ENCODE data around the gene MLN. TPM values are rescaled to one million over a fixed set of nuclear protein-coding genes. Genes with fewer than 3 reads are reported as not detected.

The MLN gene
- total RNA-seq, 1 donor = not detected

GRCh38 chr6:33797626-33798342 is 6.0 kb downstream of the MLN start:
- no peak for DNase-seq (ENCODE audit: low read depth)

GRCh38 chr6:33794910-33795623 is 8.7 kb downstream of the MLN start:
- TF ChIP-seq CTCF (IDR thresholded peaks at IDR 0.05; ENCODE audit: insufficient read depth, low read depth, low read length) = peak; percentile 8
- no peak overlapping the region for H3K4me3 ChIP-seq (ENCODE audit: low read depth, low read length)
- peak; percentile 18 for DNase-seq (ENCODE audit: low read depth)

More at GRCh38 chr6:33797626-33798342, 6.0 kb downstream of the MLN start:
- no peak overlapping the region for H3K4me3 ChIP-seq (ENCODE audit: low read depth, low read length)
- TF ChIP-seq CTCF (IDR thresholded peaks at IDR 0.05; ENCODE audit: insufficient read depth, low read depth, low read length) = no peak

- no peak for DNase-seq (ENCODE audit: low read depth)
- TF ChIP-seq CTCF (IDR thresholded peaks at IDR 0.05; ENCODE audit: insufficient read depth, low read depth, low read length) = no peak
- H3K4me3 ChIP-seq (ENCODE audit: low read depth, low read length) = no peak overlapping the region
Measured at GRCh38 chr6:33792981-33793380, 10.8 kb downstream of the MLN start.

- no peak overlapping the region for H3K4me3 ChIP-seq (ENCODE audit: low read depth, low read length)
- TF ChIP-seq CTCF (IDR thresholded peaks at IDR 0.05; ENCODE audit: insufficient read depth, low read depth, low read length) = no peak
- no peak for DNase-seq (ENCODE audit: low read depth)
Measured at GRCh38 chr6:33791620-33792019, 12.2 kb downstream of the MLN start.

- no peak overlapping the region for H3K4me3 ChIP-seq (ENCODE audit: low read depth, low read length)
- no peak for TF ChIP-seq CTCF (IDR thresholded peaks at IDR 0.05; ENCODE audit: insufficient read depth, low read depth, low read length)
- DNase-seq (ENCODE audit: low read depth) = no peak
Measured at GRCh38 chr6:33790910-33791309, 12.9 kb downstream of the MLN start.

GRCh38 chr6:33790379-33790778 is 13.4 kb downstream of the MLN start:
- DNase-seq (ENCODE audit: low read depth) = no peak
- no peak overlapping the region for H3K4me3 ChIP-seq (ENCODE audit: low read depth, low read length)
- TF ChIP-seq CTCF (IDR thresholded peaks at IDR 0.05; ENCODE audit: insufficient read depth, low read depth, low read length) = no peak

All from fibroblast of villous mesenchyme (primary cell).